Measurements from ENCODE around the gene PAK4. TPM values are rescaled to one million over a fixed set of nuclear protein-coding genes. Genes with fewer than 3 reads are reported as not detected.

The PAK4 gene
- total RNA-seq, 1 experiment from 2014 or later: 63.1 TPM

DNA sequence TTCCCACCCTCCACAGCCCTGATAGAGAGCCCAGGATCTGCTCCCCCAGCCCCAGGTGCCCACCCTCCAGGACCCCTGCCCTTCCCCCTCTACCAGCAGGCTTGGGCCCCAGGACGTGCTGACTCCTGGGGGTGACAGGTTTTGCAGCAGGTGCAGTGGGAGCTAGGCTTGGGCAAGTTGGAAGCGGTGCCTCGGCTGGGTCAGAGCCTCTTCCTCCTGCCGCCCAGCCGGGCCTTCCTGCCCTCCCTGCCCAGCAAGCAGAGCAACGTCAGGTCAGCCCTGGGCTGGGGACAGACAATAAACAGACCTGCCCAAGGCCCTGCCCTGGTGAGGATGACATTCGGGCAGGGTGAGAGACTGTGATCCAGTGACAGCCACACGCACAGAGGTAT is 62.0 kb downstream of the PAK4 start:
- WGBS (ENCODE audit: extremely low coverage, insufficient read length, low lambda C conversion rate): no CpG with 5 or more reads among the region's 8 CpGs
- Histone ChIP-seq H4K5ac (ENCODE audit: insufficient read length, low read depth, low read length) (no peak overlapping the region), H3K27ac (ENCODE audit: insufficient read length, low read depth, low read length) (no peak overlapping the region), H3K4me2 (ENCODE audit: insufficient read depth, insufficient read length, low read length) (no peak overlapping the region), H3K23me2 (ENCODE audit: insufficient read length, low read depth, low read length, poor library complexity, severe bottlenecking) (no peaks in the 10 kb centered on the region), H3K79me1 (ENCODE audit: insufficient read depth, low read depth, low read length, poor library complexity, severe bottlenecking) (no peaks in the 10 kb centered on the region), H4K8ac (replicated peaks; ENCODE audit: insufficient read length, low read depth, low read length) (no peak overlapping the region), H3K9me3 (ENCODE audit: control insufficient read depth, low read depth, low read length) (no peaks in the 10 kb centered on the region), H3K18ac (ENCODE audit: insufficient read length, low read depth, low read length) (peak overlapping the region; percentile 19), H3K79me2 (ENCODE audit: insufficient read depth, low read length) (no peaks in the 10 kb centered on the region), H4K91ac (ENCODE audit: insufficient read length, low read depth, low read length) (no peak overlapping the region), H3K14ac (ENCODE audit: insufficient read depth, low read length) (no peak overlapping the region), H2AFZ (ENCODE audit: low read length) (no peak overlapping the region), H4K20me1 (ENCODE audit: control insufficient read depth, insufficient read depth, insufficient read length) (no peaks in the 10 kb centered on the region), H3K9ac (ENCODE audit: extremely low read depth, insufficient read length, low read length) (no peak overlapping the region), H2AK5ac (ENCODE audit: insufficient read length, low read length) (no peak overlapping the region), H3K23ac (ENCODE audit: insufficient read length, low read depth, low read length) (no peak overlapping the region), H3K4ac (ENCODE audit: low read depth, low read length) (no peak overlapping the region), H2BK15ac (ENCODE audit: low read depth, low read length) (no peak overlapping the region), H2BK5ac (ENCODE audit: insufficient read length, low read length) (no peak overlapping the region), H3T11ph (ENCODE audit: low read length) (no peak overlapping the region), H2BK12ac (ENCODE audit: insufficient read length, low read depth, low read length) (no peak overlapping the region), H2BK120ac (ENCODE audit: low read depth, low read length, poor library complexity, severe bottlenecking) (no peak overlapping the region), H3K56ac (ENCODE audit: insufficient read length, low read depth, low read length) (no peak overlapping the region), H3K4me1 (ENCODE audit: insufficient read depth, low read length) (no peaks in the 10 kb centered on the region), H2BK20ac (ENCODE audit: low read depth, low read length, poor library complexity, severe bottlenecking) (no peak overlapping the region), H3K27me3 (ENCODE audit: insufficient read depth, low read length) (no peaks in the 10 kb centered on the region)
- Mint-ChIP-seq H3K4me3 (no peak overlapping the region), H3K27ac (peak overlapping the region in 1 of 3 experiments; percentile 60; a peak in 1 of 7 replicates), H3K4me1 (peaks cover 2 to 19% of the 10 kb centered on the region in 2 experiments; a peak in 2 of 4 replicates), H3K36me3 (ENCODE audit: insufficient read depth in 1 of 3, low read depth in 3 of 3) (peaks cover 0 to 6% (median 0%) of the 10 kb centered on the region in 3 experiments; a peak in 2 of 7 replicates), H3K9me3 (no peaks in the 10 kb centered on the region), H3K27me3 (ENCODE audit: low read depth) (peaks cover 12% of the 10 kb centered on the region)
- DNase-seq: no peak
- TF ChIP-seq, protein P1, sequence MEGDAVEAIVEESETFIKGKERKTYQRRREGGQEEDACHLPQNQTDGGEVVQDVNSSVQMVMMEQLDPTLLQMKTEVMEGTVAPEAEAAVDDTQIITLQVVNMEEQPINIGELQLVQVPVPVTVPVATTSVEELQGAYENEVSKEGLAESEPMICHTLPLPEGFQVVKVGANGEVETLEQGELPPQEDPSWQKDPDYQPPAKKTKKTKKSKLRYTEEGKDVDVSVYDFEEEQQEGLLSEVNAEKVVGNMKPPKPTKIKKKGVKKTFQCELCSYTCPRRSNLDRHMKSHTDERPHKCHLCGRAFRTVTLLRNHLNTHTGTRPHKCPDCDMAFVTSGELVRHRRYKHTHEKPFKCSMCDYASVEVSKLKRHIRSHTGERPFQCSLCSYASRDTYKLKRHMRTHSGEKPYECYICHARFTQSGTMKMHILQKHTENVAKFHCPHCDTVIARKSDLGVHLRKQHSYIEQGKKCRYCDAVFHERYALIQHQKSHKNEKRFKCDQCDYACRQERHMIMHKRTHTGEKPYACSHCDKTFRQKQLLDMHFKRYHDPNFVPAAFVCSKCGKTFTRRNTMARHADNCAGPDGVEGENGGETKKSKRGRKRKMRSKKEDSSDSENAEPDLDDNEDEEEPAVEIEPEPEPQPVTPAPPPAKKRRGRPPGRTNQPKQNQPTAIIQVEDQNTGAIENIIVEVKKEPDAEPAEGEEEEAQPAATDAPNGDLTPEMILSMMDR (conservative IDR thresholded peaks at IDR 0.05): no peak; the same call in 2 of the 3 replicates

All from H9 (cell line).